ENCODE results near the gene CERS1.

GRCh38 chr19:18881491-18881890 is 14.5 kb downstream of the CERS1 start:
- TF ChIP-seq CTCF (IDR thresholded peaks at IDR 0.05) = no peak
- TF ChIP-seq POLR2A (IDR thresholded peaks at IDR 0.05) = no peak
